Uterus (tissue), 2 donors: ENCODE measurements around the gene ZSCAN25.

Experiments
- POLR2A ChIP-seq, 2 donors: fragments of 450-650 bp; IDR thresholded peaks; one replicate each; pipeline ENCODE4 v1.6.1; 2016; ENCODE audit warnings: antibody characterized with exemption in 2 of 2, mild to moderate bottlenecking in 1 of 2, moderate library complexity in 1 of 2
- TF ChIP-seq, protein P1 (sequence below), 4 experiments: fragments of 200-600 bp in 2 of 4; fragments of 450-650 bp in 2 of 4; sonication (generic) in 2 of 4; IDR thresholded peaks; one replicate each; pipeline ENCODE4 v1.5.1; 2016 to 2019; ENCODE audit warnings: antibody characterized with exemption in 4 of 4, mild to moderate bottlenecking in 2 of 4, moderate library complexity in 1 of 4

GRCh38 chr7:99594948-99595745, 21.6 kb upstream of the ZSCAN25 start:
- TF ChIP-seq POLR2A (IDR thresholded peaks at IDR 0.05) = no peak
- TF ChIP-seq, protein P1, sequence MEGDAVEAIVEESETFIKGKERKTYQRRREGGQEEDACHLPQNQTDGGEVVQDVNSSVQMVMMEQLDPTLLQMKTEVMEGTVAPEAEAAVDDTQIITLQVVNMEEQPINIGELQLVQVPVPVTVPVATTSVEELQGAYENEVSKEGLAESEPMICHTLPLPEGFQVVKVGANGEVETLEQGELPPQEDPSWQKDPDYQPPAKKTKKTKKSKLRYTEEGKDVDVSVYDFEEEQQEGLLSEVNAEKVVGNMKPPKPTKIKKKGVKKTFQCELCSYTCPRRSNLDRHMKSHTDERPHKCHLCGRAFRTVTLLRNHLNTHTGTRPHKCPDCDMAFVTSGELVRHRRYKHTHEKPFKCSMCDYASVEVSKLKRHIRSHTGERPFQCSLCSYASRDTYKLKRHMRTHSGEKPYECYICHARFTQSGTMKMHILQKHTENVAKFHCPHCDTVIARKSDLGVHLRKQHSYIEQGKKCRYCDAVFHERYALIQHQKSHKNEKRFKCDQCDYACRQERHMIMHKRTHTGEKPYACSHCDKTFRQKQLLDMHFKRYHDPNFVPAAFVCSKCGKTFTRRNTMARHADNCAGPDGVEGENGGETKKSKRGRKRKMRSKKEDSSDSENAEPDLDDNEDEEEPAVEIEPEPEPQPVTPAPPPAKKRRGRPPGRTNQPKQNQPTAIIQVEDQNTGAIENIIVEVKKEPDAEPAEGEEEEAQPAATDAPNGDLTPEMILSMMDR (IDR thresholded peaks at IDR 0.05) = no peak
